Fibroblast of lung (primary cell): ENCODE data around the gene CES5A. TPM values are rescaled to one million over a fixed set of nuclear protein-coding genes. Genes with fewer than 3 reads are reported as not detected.

Experiments used
- DNase-seq, 2 donors: peaks; one replicate each; pipeline versions ENCODE4 v3.0.0 to v3.0.0-alpha.2; 2010; ENCODE audit warnings: low read depth in 2 of 2
- H2AFZ ChIP-seq: 2 replicates; pipeline ENCODE4 v1.5.1; 2012; ENCODE audit warnings: low read length, control low read depth, inconsistent platforms
- H3K27ac ChIP-seq: 2 replicates; pipeline ENCODE4 v1.5.1; 2011; ENCODE audit warnings: low read length, control low read depth; ENCODE audit not compliant: insufficient read depth
- H3K27me3 ChIP-seq: 2 replicates; pipeline ENCODE4 v1.5.1; 2011; ENCODE audit warnings: mild to moderate bottlenecking, low read length; ENCODE audit not compliant: control insufficient read depth, insufficient read depth
- H3K36me3 ChIP-seq: 2 replicates; pipeline ENCODE4 v1.5.1; 2011; ENCODE audit warnings: low read length; ENCODE audit not compliant: control insufficient read depth, insufficient read depth
- H3K4me1 ChIP-seq: 2 replicates; pipeline ENCODE4 v1.5.1; 2011; ENCODE audit warnings: low read length; ENCODE audit not compliant: control insufficient read depth, insufficient read depth; ENCODE audit errors: extremely low read depth
- H3K4me2 ChIP-seq: 2 replicates; pipeline ENCODE4 v1.5.1; 2011; ENCODE audit warnings: low read length, control low read depth; ENCODE audit not compliant: insufficient read depth; ENCODE audit errors: extremely low read depth
- H3K4me3 ChIP-seq, 4 experiments: fragments of 200-600 bp in 1 of 4; sonication (generic) in 1 of 4; replicated peaks in 1 of 4; 2 replicates each; pipeline ENCODE4 v1.5.1; 2011 to 2016; ENCODE audit warnings: low read length in 4 of 4, low read depth in 3 of 4, mild to moderate bottlenecking in 3 of 4, control low read depth in 2 of 4, inconsistent platforms in 1 of 4, mixed read lengths in 1 of 4; ENCODE audit not compliant: insufficient read depth in 1 of 4; ENCODE audit errors: control extremely low read depth in 1 of 4
- H3K79me2 ChIP-seq: 2 replicates; pipeline ENCODE4 v1.5.1; 2012; ENCODE audit warnings: mild to moderate bottlenecking, low read length, inconsistent platforms; ENCODE audit not compliant: control insufficient read depth, insufficient read depth
- H3K9ac ChIP-seq: 2 replicates; pipeline ENCODE4 v1.5.1; 2011; ENCODE audit warnings: mild to moderate bottlenecking, low read length, control low read depth; ENCODE audit not compliant: insufficient read depth
- H3K9me3 ChIP-seq: 2 replicates; pipeline ENCODE4 v1.5.1; 2012; ENCODE audit warnings: low read depth, low read length; ENCODE audit not compliant: control insufficient read depth, insufficient read depth
- H4K20me1 ChIP-seq: 2 replicates; pipeline ENCODE4 v1.5.1; 2011; ENCODE audit warnings: low read length; ENCODE audit not compliant: control insufficient read depth, insufficient read depth; ENCODE audit errors: extremely low read depth
- CTCF ChIP-seq, 2 donors: IDR thresholded peaks in 1 of 2; conservative IDR thresholded peaks in 1 of 2; 1 replicate in 1 of 2; 2 replicates in 1 of 2; pipeline ENCODE4 v1.5.1; 2011 to 2012; ENCODE audit warnings: low read length in 2 of 2, control low read depth in 1 of 2, inconsistent platforms in 1 of 2, low read depth in 1 of 2, mild to moderate bottlenecking in 1 of 2
- EZH2 ChIP-seq: IDR thresholded peaks from 2 replicates; pipeline ENCODE4 v1.5.1; 2012; ENCODE audit warnings: low read length, control low read depth, mild to moderate bottlenecking; ENCODE audit errors: missing control alignments
- polyA plus RNA-seq, 2 donors: library from polyadenylated mRNA; depleted of rRNA in 1 of 2; stranded (reverse) in 1 of 2; unstranded in 1 of 2; fragments of >200 nt; gene quantifications; 2 replicates each; pipeline ENCODE4 v1.2.1, GENCODE V29; 2011 to 2012; ENCODE audit warnings: missing spikeins in 1 of 2
- total RNA-seq: library from RNA; depleted of rRNA; stranded (reverse); fragments of >200 nt; gene quantifications from 2 replicates; pipeline ENCODE4 v1.2.1, GENCODE V29; 2014

Gene CES5A
- total and polyA plus RNA-seq, 2 donors (not counting 1 experiment from before 2014, with no cell fraction given) = not detected

GRCh38 chr16:55811811-55812210 is 63.4 kb downstream of the CES5A start:
- no peak overlapping the region for H3K27ac ChIP-seq
- H2AFZ ChIP-seq = no peak overlapping the region
- no peak overlapping the region for H3K9ac ChIP-seq
- no peaks in the 10 kb centered on the region for H3K27me3 ChIP-seq
- H3K4me2 ChIP-seq = no peak overlapping the region
- no peak overlapping the region for H3K4me3 ChIP-seq
- no peaks in the 10 kb centered on the region for H3K9me3 ChIP-seq
- DNase-seq = no peak
- no peaks in the 10 kb centered on the region for H3K79me2 ChIP-seq
- no peak for TF ChIP-seq EZH2
- TF ChIP-seq CTCF (conservative IDR thresholded peaks at IDR 0.05 in 1 of 2, IDR thresholded peaks at IDR 0.05 in 1 of 2; ENCODE audit: low read depth in 1 of 2, low read length in 2 of 2) = no peak
- no peaks in the 10 kb centered on the region for H3K36me3 ChIP-seq
- no peaks in the 10 kb centered on the region for H4K20me1 ChIP-seq
- H3K4me1 ChIP-seq = no peaks in the 10 kb centered on the region

GRCh38 chr16:55810451-55810961 is 64.7 kb downstream of the CES5A start:
- no peaks in the 10 kb centered on the region for H3K9me3 ChIP-seq
- H2AFZ ChIP-seq = no peak overlapping the region
- no peak overlapping the region for H3K4me2 ChIP-seq

GRCh38 chr16:55809851-55810250 is 65.3 kb downstream of the CES5A start:
- Histone ChIP-seq H2AFZ (no peak overlapping the region), H3K9me3 (no peaks in the 10 kb centered on the region), H3K79me2 (no peaks in the 10 kb centered on the region), H3K4me3 (no peak overlapping the region), H3K4me1 (no peaks in the 10 kb centered on the region), H3K36me3 (no peaks in the 10 kb centered on the region), H3K27ac (no peak overlapping the region), H3K9ac (no peak overlapping the region), H3K4me2 (no peak overlapping the region), H3K27me3 (no peaks in the 10 kb centered on the region), H4K20me1 (no peaks in the 10 kb centered on the region)
- no peak for TF ChIP-seq EZH2
- TF ChIP-seq CTCF (conservative IDR thresholded peaks at IDR 0.05 in 1 of 2, IDR thresholded peaks at IDR 0.05 in 1 of 2; ENCODE audit: low read depth in 1 of 2, low read length in 2 of 2) = no peak
- DNase-seq = no peak

More at GRCh38 chr16:55810451-55810961, 64.7 kb downstream of the CES5A start:
- Histone ChIP-seq H3K27me3 (no peaks in the 10 kb centered on the region), H3K4me1 (no peaks in the 10 kb centered on the region), H3K27ac (no peak overlapping the region), H4K20me1 (no peaks in the 10 kb centered on the region), H3K4me3 (no peak overlapping the region), H3K79me2 (no peaks in the 10 kb centered on the region), H3K9ac (no peak overlapping the region), H3K36me3 (no peaks in the 10 kb centered on the region)
- TF ChIP-seq CTCF (conservative IDR thresholded peaks at IDR 0.05 in 1 of 2, IDR thresholded peaks at IDR 0.05 in 1 of 2; ENCODE audit: low read depth in 1 of 2, low read length in 2 of 2) (no peak), EZH2 (no peak)
- DNase-seq = no peak
